Breast epithelium (tissue), 3 donors: ENCODE measurements around the gene CCDC78.

Experiments used
- CTCF ChIP-seq, 3 donors: fragments of 450-650 bp; IDR thresholded peaks; one replicate each; pipeline ENCODE4 v1.5.1; 2016 to 2017; ENCODE audit warnings: antibody characterized with exemption in 3 of 3, mild to moderate bottlenecking in 3 of 3, moderate library complexity in 3 of 3
- POLR2A ChIP-seq: fragments of 450-650 bp; IDR thresholded peaks from one replicate; pipeline ENCODE4 v1.6.1; 2016; ENCODE audit warnings: antibody characterized with exemption, mild to moderate bottlenecking, moderate library complexity
- POLR2AphosphoS5 ChIP-seq, 3 donors: sonication (generic); formaldehyde crosslinking; IDR thresholded peaks; one replicate each; pipeline ENCODE4 v1.6.1; 2017; ENCODE audit warnings: antibody characterized with exemption in 3 of 3

DNA sequence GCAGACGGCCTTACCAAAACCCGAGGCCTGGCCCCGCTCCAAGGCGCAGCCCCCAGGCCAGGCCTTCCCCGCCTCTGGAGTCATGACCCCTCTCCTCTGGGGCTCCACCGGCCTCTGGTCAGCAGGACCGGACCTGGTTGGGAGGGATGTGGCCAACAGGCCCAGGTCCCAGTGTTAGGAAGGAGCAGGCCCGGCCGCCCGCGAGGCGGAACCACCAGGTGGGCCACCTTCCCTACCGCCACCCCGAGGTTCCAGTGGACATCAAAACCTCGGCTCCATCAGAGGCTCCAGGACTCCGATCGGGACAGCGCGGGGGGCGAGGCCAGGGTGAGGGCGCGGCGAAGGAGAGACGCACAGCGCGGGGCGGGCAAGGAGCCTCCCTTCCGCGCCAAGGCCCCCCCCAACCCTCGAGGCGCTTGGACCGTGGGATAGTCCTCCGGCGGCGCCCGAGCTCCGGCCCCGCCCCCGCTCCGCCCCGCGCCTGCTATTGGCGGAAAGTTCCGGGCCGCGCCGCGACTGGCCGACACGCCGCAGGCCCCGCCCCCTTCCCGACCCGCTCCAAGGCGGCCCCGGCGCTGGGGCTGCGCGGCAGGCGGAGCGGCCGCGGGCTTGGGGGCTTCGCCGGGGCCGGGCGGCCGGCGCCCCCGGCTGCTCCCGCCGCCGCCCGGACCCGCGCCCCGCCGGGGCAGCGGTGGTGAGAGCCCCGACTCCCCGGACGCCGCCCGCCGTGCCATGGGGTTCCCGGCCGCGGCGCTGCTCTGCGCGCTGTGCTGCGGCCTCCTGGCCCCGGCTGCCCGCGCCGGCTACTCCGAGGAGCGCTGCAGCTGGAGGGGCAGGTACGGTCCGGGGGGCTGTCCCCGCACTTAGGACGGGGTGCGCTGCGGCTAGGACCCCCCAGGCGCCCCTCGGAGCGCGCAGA is 11.4 kb downstream of the CCDC78 start, which contains the start of gene METRN:
- TF ChIP-seq CTCF (IDR thresholded peaks at IDR 0.05), result no peak
- no peak for TF ChIP-seq POLR2AphosphoS5 (IDR thresholded peaks at IDR 0.05)
- no peak for TF ChIP-seq POLR2A
